A673 (cell line): ENCODE data around the gene CCDC9. TPM values are rescaled to one million over a fixed set of nuclear protein-coding genes. Genes with fewer than 3 reads are reported as not detected.

Experiments
- BruUV-seq: library from RNA; stranded (reverse); fragments of 400-500 nt; replicated peaks from 2 replicates; lab custom pipeline; 2021; lab: Mats Ljungman, UMichigan
- CTCF ChIA-PET: fragments of 300-600 bp; sonication (Branson Sonifier 250); formaldehyde crosslinking; loops from one replicate; lab custom pipeline; 2022; ENCODE audit warnings: antibody characterized with exemption; lab: Charles Lee
- POLR2A ChIA-PET: fragments of 300-600 bp; sonication (Branson Sonifier 250); formaldehyde crosslinking; loops from one replicate; lab custom pipeline; 2022; ENCODE audit warnings: antibody characterized with exemption; ENCODE audit not compliant: low non-redundant PET; lab: Charles Lee
- DNase-seq: peaks from one replicate; pipeline ENCODE4 v3.0.0-alpha.2; 2015; ENCODE audit warnings: low spot score
- H3K27ac ChIP-seq: fragments of 200-600 bp; sonication (generic); 2 replicates; pipeline ENCODE4 v1.5.1; 2016; ENCODE audit warnings: mixed run types, low read depth, mild to moderate bottlenecking, mixed read lengths, antibody characterized with exemption, low read length; ENCODE audit not compliant: poor library complexity, severe bottlenecking
- H3K27me3 ChIP-seq: fragments of 200-600 bp; sonication (generic); replicated peaks from 2 replicates; pipeline ENCODE4 v1.6.1; 2017; ENCODE audit warnings: mixed run types, low read depth, mild to moderate bottlenecking, mixed read lengths, antibody characterized with exemption, low read length; ENCODE audit not compliant: insufficient read depth, poor library complexity
- H3K36me3 ChIP-seq: fragments of 200-600 bp; sonication (generic); 2 replicates; pipeline ENCODE4 v1.6.1; 2016; ENCODE audit warnings: mixed run types, mild to moderate bottlenecking, mixed read lengths, antibody characterized with exemption, low read length; ENCODE audit not compliant: insufficient read depth, poor library complexity, severe bottlenecking
- H3K4me1 ChIP-seq: fragments of 200-600 bp; sonication (generic); 2 replicates; pipeline ENCODE4 v1.6.1; 2017; ENCODE audit warnings: mixed run types, mild to moderate bottlenecking, mixed read lengths, antibody characterized with exemption, low read length; ENCODE audit not compliant: insufficient read depth, poor library complexity, severe bottlenecking
- H3K4me3 ChIP-seq: fragments of 200-600 bp; sonication (generic); 2 replicates; pipeline ENCODE4 v1.5.1; 2016; ENCODE audit warnings: low read depth, mixed run types, mild to moderate bottlenecking, mixed read lengths, low read length; ENCODE audit not compliant: poor library complexity, severe bottlenecking
- H3K9me3 ChIP-seq: fragments of 200-600 bp; sonication (generic); 2 replicates; pipeline ENCODE4 v1.6.1; 2016; ENCODE audit warnings: mixed run types, low read depth, mild to moderate bottlenecking, mixed read lengths, antibody characterized with exemption, low read length; ENCODE audit not compliant: poor library complexity, severe bottlenecking
- CTCF ChIP-seq: fragments of 300-800, 200-600 bp; sonication (generic); conservative IDR thresholded peaks from 2 replicates; pipeline ENCODE4 v1.5.1; 2017; ENCODE audit warnings: low read depth, mild to moderate bottlenecking, antibody characterized with exemption, low read length, moderate library complexity, mixed read lengths
- EZH2 ChIP-seq: fragments of 200-600 bp; sonication (generic); IDR thresholded peaks from 2 replicates; pipeline ENCODE4 v1.6.1; 2017; ENCODE audit warnings: borderline replicate concordance, low read depth, mild to moderate bottlenecking, mixed read lengths, antibody characterized with exemption, low read length; ENCODE audit not compliant: poor library complexity, severe bottlenecking
- intact Hi-C: fragments of 100-400 bp; cut with micrococcal nuclease; formaldehyde crosslinking; loops from one replicate; pipeline ENCODE4 v1.10.0; 2022; ENCODE audit not compliant: unreplicated experiment
- total RNA-seq: library from RNA; stranded (reverse); gene quantifications from 2 replicates; pipeline ENCODE4 v1.2.3, GENCODE V29; 2021

CCDC9 gene
- total RNA-seq, 1 experiment from 2014 or later, result 36.4 TPM

- Histone ChIP-seq H3K4me1 (no peaks in the 10 kb centered on the region), H3K36me3 (peaks cover 37% of the 10 kb centered on the region), H3K27ac (no peak overlapping the region), H3K9me3 (no peaks in the 10 kb centered on the region), H3K27me3 (no peaks in the 10 kb centered on the region), H3K4me3 (no peak overlapping the region)
- no TSS peak for BruUV-seq
- DNase-seq, result no peak
- TF ChIP-seq EZH2 (no peak), CTCF (no peak)
- CTCF ChIA-PET, result no interaction called here
- POLR2A ChIA-PET, result no interaction called here
- intact Hi-C loops, result no loop called here
Observed at GRCh38 chr19:47266401-47266941, 10.1 kb downstream of the CCDC9 start.

DNA sequence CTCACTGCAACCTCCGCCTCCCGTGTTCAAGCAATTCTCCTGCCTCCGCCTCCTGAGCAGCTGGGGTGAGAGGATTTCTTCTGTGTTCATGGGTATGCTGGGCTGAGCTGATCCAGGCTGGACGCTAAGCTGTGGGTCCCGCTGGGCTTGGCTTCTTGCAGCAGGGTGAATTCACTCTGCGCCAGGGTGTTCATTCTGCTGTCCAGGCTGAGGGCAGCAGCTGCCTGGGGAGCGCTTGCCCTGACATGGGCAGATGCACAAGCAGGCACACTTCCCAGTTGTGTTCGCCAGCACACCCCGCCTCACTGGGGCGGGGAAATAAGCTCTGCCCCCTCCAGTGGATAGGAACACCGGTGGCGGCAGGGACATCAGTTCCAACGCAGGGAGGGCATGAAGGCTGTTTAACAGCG lies 11.0 kb downstream of the CCDC9 start:
- Histone ChIP-seq H3K36me3 (peaks cover 40% of the 10 kb centered on the region), H3K9me3 (no peaks in the 10 kb centered on the region), H3K4me1 (peaks cover 1% of the 10 kb centered on the region), H3K27ac (no peak overlapping the region), H3K4me3 (no peak overlapping the region), H3K27me3 (no peaks in the 10 kb centered on the region)
- ChIA-PET POLR2A (no interaction called here), CTCF (no interaction called here)
- DNase-seq, result no peak
- intact Hi-C loops, result no loop called here
- TF ChIP-seq EZH2 (no peak), CTCF (no peak)
- no TSS peak for BruUV-seq

GRCh38 chr19:47268028-47268427 lies 11.7 kb downstream of the CCDC9 start:
- no peak overlapping the region for H3K27ac ChIP-seq
- peaks cover 8% of the 10 kb centered on the region for H3K4me1 ChIP-seq
- ChIA-PET POLR2A (interaction anchor here (0.7 kb wide), 1 partner anchor 8 kb away, joined by 6 read pairs; no protein-coding TSS in a partner anchor), CTCF (no interaction called here)
- no peak overlapping the region for H3K4me3 ChIP-seq
- H3K9me3 ChIP-seq, result no peaks in the 10 kb centered on the region
- no peak for DNase-seq
- intact Hi-C loops, result no loop called here
- BruUV-seq, result no TSS peak
- TF ChIP-seq EZH2 (no peak), CTCF (no peak)
- H3K27me3 ChIP-seq, result no peaks in the 10 kb centered on the region
- H3K36me3 ChIP-seq, result peaks cover 37% of the 10 kb centered on the region
